ENCODE measurements around the gene GGTLC1. TPM values are rescaled to one million over a fixed set of nuclear protein-coding genes. Genes with fewer than 3 reads are reported as not detected.
A peak's percentile ranks its signal among the peaks of the same experiment; 100 is the strongest.
"Not testable (repeated sequence)": the region's sequence is repeated elsewhere in the genome, so short reads cannot be mapped to it uniquely, and the experiment has no call there.

GGTLC1 gene
- total RNA-seq, 2 experiments from 2014 or later = not detected

DNA sequence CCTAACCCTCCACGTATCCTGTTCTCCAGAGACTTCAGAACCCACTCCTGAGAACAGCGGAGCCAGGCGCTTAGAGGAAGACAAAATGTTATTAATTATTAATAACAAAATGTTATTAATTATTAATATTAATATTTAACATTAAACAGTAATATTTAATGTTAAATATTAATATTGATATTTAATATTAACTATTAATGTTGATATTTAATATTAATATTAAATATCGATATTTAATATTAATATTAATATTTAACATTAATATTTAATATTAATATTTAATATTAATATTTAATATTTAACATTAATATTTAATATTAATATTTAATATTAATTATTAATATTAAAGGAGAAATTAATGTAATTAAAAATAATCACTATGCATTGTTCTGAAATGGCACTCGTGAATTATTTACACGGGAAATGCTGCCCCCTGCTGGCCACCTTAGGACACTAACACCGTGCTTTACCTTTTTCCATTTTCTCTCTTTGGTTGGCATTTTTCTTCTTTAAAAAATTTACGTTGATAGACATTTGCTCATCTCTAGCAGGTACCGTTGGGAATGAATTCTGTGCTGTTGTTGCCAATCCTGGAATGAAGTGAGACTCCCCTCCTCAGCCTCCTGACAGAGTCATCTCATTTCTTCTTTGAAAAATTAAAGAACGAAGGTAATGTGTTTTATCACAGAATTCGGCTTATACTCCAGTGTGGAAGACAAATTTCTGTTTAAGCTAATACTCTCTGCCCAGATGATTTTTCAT is 7.5 kb upstream of the GGTLC1 start:
- TF ChIP-seq, protein P1, sequence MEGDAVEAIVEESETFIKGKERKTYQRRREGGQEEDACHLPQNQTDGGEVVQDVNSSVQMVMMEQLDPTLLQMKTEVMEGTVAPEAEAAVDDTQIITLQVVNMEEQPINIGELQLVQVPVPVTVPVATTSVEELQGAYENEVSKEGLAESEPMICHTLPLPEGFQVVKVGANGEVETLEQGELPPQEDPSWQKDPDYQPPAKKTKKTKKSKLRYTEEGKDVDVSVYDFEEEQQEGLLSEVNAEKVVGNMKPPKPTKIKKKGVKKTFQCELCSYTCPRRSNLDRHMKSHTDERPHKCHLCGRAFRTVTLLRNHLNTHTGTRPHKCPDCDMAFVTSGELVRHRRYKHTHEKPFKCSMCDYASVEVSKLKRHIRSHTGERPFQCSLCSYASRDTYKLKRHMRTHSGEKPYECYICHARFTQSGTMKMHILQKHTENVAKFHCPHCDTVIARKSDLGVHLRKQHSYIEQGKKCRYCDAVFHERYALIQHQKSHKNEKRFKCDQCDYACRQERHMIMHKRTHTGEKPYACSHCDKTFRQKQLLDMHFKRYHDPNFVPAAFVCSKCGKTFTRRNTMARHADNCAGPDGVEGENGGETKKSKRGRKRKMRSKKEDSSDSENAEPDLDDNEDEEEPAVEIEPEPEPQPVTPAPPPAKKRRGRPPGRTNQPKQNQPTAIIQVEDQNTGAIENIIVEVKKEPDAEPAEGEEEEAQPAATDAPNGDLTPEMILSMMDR (IDR thresholded peaks at IDR 0.05) = peak; percentile 95
- Mint-ChIP-seq H3K36me3 (ENCODE audit: low read depth) (no peaks in the 10 kb centered on the region), H3K9me3 (no peaks in the 10 kb centered on the region), H3K4me3 (no peak overlapping the region), H3K4me1 (ENCODE audit: low read depth) (no peaks in the 10 kb centered on the region), H3K27me3 (no peaks in the 10 kb centered on the region), H3K27ac (no peak overlapping the region)
- ATAC-seq (no peak), DNase-seq (peak; percentile 74)
- ChIA-PET CTCF (interaction anchor here (0.8 to 1.2 kb wide), 7 partner anchors 11 to 108 kb away, joined by 3 to 6 read pairs (median 4); no protein-coding TSS in a partner anchor), POLR2A (no interaction called here)
- intact Hi-C loops (cut with micrococcal nuclease) = loop anchor here (10.0 kb wide), 1 partner anchor 111 kb away; no protein-coding TSS in a partner anchor

DNA sequence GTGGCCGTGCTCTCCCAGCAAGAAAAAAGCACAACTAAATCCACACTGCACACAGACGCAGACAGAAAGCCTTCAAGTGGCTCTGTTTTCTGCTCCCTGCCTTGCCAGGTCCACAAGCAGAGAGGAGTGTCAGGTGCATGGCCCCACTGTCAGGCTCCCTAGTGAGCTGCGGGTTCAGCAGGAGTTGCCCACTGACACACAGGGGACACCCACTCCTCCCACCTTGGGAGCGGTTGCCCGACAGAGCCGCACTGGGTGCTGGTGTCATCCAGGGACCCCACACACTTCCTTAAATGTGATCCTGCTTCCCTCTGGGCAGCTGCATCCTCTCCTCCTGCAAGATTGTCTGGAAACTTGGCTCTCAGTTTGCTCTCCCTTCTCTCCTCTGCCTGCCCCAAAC is 6.7 kb upstream of the GGTLC1 start:
- H3K4me1 Mint-ChIP-seq (ENCODE audit: low read depth); H3K27ac Mint-ChIP-seq; H3K4me3 Mint-ChIP-seq; H3K9me3 Mint-ChIP-seq; H3K36me3 Mint-ChIP-seq (ENCODE audit: low read depth); H3K27me3 Mint-ChIP-seq; POLR2A ChIA-PET; CTCF ChIA-PET; ATAC-seq: not testable (repeated sequence)
- DNase-seq = peak; percentile 7
- intact Hi-C loops (cut with micrococcal nuclease) = loop anchor here (10.0 kb wide), 1 partner anchor 110 kb away; no protein-coding TSS in a partner anchor

DNA sequence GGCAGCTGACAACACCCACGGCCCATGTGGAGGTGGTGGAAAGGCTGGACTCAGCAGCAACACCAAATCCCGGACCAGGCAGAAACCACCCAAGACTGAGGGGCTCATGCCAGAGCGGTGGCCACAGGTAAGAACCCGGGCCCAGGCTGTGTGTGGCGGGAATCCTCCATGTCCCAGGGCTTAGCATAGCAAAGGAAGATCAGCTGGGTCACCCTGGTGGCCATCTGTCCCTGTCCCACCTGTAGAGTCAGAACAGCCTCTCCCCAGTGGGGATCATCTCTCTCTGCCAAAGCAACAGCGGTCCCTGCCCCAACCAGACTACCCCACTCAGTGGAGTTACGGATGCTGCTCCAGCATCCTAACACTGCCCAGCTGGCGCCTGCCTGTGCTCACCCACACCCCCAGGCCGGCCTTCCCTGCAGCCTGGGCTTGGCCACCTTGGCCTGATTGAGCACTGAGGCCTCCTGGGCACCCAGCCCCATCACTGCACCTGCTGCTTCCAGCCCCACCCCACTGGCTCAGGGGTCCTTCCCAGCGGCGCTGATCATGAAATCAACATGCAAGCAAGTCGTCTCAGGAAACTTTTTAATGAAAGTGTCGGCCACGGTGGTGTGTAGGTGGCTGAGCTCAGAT is 5.5 kb upstream of the GGTLC1 start:
- H3K9me3 Mint-ChIP-seq; ATAC-seq; H3K27ac Mint-ChIP-seq; H3K4me1 Mint-ChIP-seq (ENCODE audit: low read depth); H3K27me3 Mint-ChIP-seq; CTCF ChIA-PET; POLR2A ChIA-PET; DNase-seq; H3K4me3 Mint-ChIP-seq; H3K36me3 Mint-ChIP-seq (ENCODE audit: low read depth): not testable (repeated sequence)
- intact Hi-C loops (cut with micrococcal nuclease) = loop anchor here (10.0 kb wide), 1 partner anchor 109 kb away; no protein-coding TSS in a partner anchor

DNA sequence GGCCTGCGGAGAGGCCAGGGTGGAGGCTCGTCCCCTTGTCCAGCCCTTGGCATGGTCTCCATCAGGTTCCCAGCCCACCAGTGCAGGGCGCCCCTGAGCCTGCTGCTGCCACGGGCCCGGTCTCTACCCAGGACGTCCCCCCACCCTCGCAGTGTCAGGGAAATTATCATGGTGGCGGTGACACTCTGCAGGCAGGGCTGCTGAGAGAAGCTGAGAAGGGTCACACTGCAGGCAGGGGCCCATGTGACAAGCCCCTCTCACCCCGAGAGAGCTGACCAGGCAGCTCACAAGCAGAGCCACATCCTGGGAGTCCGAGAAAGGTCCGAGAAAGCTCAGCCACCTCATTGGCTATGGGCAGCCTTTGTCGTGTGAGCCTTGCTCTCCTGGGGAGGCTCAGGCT is 4.9 kb upstream of the GGTLC1 start:
- intact Hi-C loops (cut with micrococcal nuclease) = loop anchor here (10.0 kb wide), 1 partner anchor 109 kb away; no protein-coding TSS in a partner anchor
- CTCF ChIA-PET; POLR2A ChIA-PET; DNase-seq; ATAC-seq; H3K36me3 Mint-ChIP-seq (ENCODE audit: low read depth); H3K27me3 Mint-ChIP-seq; H3K4me1 Mint-ChIP-seq (ENCODE audit: low read depth); H3K4me3 Mint-ChIP-seq; H3K27ac Mint-ChIP-seq; H3K9me3 Mint-ChIP-seq: not testable (repeated sequence)

DNA sequence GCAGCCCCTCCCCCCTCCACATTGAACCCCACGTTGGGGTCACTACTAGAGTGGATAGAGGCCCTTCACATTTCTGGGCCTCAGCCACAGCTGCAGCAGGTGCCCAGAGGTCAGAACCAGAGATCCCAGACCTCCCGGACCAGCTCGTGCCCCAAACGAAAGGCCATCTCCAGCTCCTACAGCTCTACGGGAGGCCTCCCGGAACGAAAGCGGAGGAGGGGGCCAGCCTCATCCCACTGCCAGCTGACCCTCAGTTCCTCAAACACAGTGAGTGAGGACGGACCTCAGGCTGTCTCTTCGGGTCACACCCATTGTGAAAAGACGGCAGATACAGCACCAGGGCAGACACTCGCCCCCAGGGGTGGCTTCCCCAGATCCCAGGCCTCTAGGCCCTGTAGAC is 1.7 kb upstream of the GGTLC1 start:
- H3K36me3 Mint-ChIP-seq (ENCODE audit: low read depth); POLR2A ChIA-PET; H3K4me3 Mint-ChIP-seq; H3K27ac Mint-ChIP-seq; ATAC-seq; H3K27me3 Mint-ChIP-seq; H3K9me3 Mint-ChIP-seq; H3K4me1 Mint-ChIP-seq (ENCODE audit: low read depth); CTCF ChIA-PET; DNase-seq: not testable (repeated sequence)
- intact Hi-C loops (cut with micrococcal nuclease) = loop anchor here (10.0 kb wide), 1 partner anchor 105 kb away; no protein-coding TSS in a partner anchor

DNA sequence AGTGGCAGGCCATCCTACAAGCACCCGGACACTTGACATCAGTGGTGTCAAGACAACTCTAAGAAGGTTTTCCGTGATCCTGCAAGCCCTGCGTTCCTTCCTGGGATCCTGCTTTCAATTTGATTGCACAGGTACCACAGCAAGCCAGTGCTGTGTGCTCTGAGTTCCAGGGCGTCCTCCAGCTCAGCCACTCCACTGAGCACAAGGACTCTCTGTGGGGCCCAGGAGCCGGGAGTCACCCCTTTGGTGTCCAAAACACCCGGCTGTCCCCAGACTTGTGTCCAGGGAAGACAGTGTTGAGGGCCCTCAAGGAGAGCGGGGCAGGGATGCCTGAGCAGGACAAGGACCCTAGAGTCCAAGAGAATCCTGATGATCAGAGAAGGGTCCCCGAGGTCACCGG is 387 bp upstream of the GGTLC1 start:
- ATAC-seq; H3K4me3 Mint-ChIP-seq; H3K36me3 Mint-ChIP-seq (ENCODE audit: low read depth); intact Hi-C loops (cut with micrococcal nuclease); DNase-seq; H3K27me3 Mint-ChIP-seq; POLR2A ChIA-PET; CTCF ChIA-PET; H3K9me3 Mint-ChIP-seq; H3K4me1 Mint-ChIP-seq (ENCODE audit: low read depth); H3K27ac Mint-ChIP-seq: not testable (repeated sequence)

DNA sequence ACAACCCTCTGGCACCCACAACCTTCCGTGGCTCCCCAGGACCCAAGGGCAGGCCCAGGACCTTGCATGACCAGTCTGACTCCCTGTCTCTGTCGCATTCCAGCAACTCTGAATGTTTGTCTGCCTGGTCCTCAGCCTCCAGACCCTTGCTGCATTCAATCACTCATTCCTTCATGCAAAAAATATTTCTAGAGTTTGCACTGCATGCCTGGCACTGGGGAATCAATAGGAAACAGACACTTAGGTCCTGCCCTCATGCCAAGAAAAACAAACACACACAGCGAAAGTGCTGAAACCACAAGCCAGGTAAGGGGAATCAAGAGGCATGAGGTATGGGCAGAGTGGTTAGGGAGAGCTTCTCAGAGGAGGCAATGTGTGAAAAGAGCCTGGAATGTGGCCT is 1.9 kb downstream of the GGTLC1 start:
- H3K36me3 Mint-ChIP-seq (ENCODE audit: low read depth); DNase-seq; POLR2A ChIA-PET; H3K4me3 Mint-ChIP-seq; ATAC-seq; CTCF ChIA-PET; intact Hi-C loops (cut with micrococcal nuclease); H3K27ac Mint-ChIP-seq; H3K4me1 Mint-ChIP-seq (ENCODE audit: low read depth); H3K27me3 Mint-ChIP-seq; H3K9me3 Mint-ChIP-seq: not testable (repeated sequence)

DNA sequence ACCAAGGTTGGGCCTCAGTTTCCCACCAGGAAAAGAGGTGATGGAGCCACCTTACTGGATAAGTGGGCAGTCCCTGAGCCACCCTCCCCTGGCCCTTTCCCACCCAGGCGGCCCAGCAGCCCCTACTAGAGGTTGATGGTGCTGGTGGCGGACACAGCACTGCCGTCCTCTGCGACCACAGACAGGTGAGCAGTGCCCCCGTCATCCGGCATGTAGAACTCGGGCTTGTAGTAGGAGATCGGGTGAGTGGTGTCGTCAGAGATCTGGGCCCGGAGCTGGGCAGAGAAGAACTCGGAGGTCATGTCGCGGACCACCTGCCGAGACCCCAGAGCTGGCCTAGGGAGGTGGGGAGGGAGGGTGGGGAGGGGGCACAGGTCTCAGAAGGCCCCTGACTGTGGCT is 2.3 kb downstream of the GGTLC1 start:
- H3K9me3 Mint-ChIP-seq; intact Hi-C loops (cut with micrococcal nuclease); H3K27ac Mint-ChIP-seq; ATAC-seq; CTCF ChIA-PET; H3K4me3 Mint-ChIP-seq; H3K36me3 Mint-ChIP-seq (ENCODE audit: low read depth); H3K27me3 Mint-ChIP-seq; H3K4me1 Mint-ChIP-seq (ENCODE audit: low read depth); POLR2A ChIA-PET; DNase-seq: not testable (repeated sequence)

DNA sequence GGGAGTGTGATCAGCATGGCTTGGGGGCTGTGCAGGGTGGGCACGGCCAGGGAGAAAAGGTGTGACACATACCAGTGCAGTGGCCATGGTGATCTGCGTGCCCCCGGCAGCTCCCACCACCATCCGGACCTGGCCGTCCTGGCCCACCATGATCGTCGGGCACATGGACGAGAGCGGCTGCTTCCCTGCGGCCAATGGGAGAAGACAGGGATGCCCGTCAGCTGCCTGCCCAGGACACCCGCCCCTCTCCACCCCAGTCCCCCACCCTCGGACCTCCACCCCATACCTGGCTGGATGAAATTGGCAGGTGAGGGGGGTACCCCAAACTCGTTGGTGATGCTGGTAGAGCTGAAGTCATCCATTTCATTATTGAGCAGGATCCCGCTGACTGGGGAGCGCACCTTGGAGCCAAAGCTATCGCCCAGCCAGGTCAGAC is 2.8 kb downstream of the GGTLC1 start:
- H3K36me3 Mint-ChIP-seq (ENCODE audit: low read depth); H3K9me3 Mint-ChIP-seq; DNase-seq; intact Hi-C loops (cut with micrococcal nuclease); ATAC-seq; H3K4me1 Mint-ChIP-seq (ENCODE audit: low read depth); H3K4me3 Mint-ChIP-seq; POLR2A ChIA-PET; H3K27ac Mint-ChIP-seq; H3K27me3 Mint-ChIP-seq: not testable (repeated sequence)
- CTCF ChIA-PET = interaction anchor here (1.1 kb wide), 1 partner anchor 47 kb away, joined by 3 read pairs; no protein-coding TSS in a partner anchor

DNA sequence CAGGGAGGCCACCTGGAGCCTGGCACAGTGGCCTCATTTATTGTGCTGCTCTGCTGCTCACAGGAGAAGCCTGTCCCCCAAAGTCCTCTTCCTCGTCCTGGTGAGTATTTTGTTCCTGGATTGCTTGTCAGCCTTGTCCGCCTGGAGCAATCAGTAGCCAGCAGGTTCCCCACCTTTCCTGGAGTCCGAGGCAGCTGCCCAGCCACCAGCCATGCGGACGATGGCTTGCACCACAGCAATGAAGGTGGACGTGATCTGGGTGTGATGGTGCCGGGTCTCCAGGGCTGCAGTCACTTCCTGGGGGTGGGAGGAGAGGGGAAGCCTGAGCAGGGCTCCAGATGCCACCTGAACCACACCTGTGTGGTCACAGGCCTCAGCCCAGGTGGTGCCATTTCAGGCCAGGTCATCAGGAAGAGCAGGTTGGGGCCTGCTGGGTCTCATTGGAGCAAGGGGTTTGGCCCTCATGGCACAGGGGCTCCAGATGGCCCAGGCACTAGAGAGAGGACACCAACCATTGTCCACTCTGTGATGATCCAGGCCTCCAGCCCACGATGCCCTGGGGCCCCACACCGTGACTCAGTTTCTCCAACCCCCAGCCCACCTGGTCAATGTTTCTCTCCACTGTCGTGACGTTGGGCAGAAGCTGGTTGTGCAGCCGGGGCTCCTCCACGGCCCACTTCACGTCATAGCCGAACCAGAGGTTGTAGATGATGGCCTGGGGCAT is 3.4 kb downstream of the GGTLC1 start:
- CTCF ChIA-PET = interaction anchor here (1.1 kb wide), 1 partner anchor 47 kb away, joined by 3 read pairs; no protein-coding TSS in a partner anchor
- H3K4me1 Mint-ChIP-seq (ENCODE audit: low read depth); POLR2A ChIA-PET; H3K27me3 Mint-ChIP-seq; H3K4me3 Mint-ChIP-seq; H3K36me3 Mint-ChIP-seq (ENCODE audit: low read depth); DNase-seq; H3K9me3 Mint-ChIP-seq; intact Hi-C loops (cut with micrococcal nuclease); ATAC-seq; H3K27ac Mint-ChIP-seq: not testable (repeated sequence)

All from activated CD8-positive, alpha-beta T cell treated with anti-CD3 and anti-CD28 coated beads for 36 hours (primary cell).